Upper lobe of right lung (tissue), 1 donor: ENCODE measurements around the gene AGFG1. TPM values are rescaled to one million over a fixed set of nuclear protein-coding genes. Genes with fewer than 3 reads are reported as not detected.

Experiments used
- ATAC-seq: fragments of 200-7000 bp; cut with Tn5 transposase; one replicate; pipeline ENCODE4 v1.9.1; 2020; ENCODE audit warnings: mild to moderate bottlenecking, moderate library complexity
- DNase-seq: peaks from one replicate; pipeline ENCODE4 v3.0.0-alpha.2; 2020
- H3K27ac ChIP-seq: fragments of 200-600 bp; one replicate; pipeline ENCODE4 v1.8.0; 2022
- H3K27me3 ChIP-seq: fragments of 200-600 bp; one replicate; pipeline ENCODE4 v1.8.0; 2022; ENCODE audit warnings: mild to moderate bottlenecking
- H3K36me3 ChIP-seq: fragments of 200-600 bp; one replicate; pipeline ENCODE4 v1.8.0; 2022
- H3K4me1 ChIP-seq: fragments of 200-600 bp; one replicate; pipeline ENCODE4 v1.8.0; 2022
- H3K4me3 ChIP-seq: fragments of 200-600 bp; one replicate; pipeline ENCODE4 v1.8.0; 2022; ENCODE audit warnings: mild to moderate bottlenecking
- H3K9me3 ChIP-seq: fragments of 200-600 bp; one replicate; pipeline ENCODE4 v1.8.0; 2022
- intact Hi-C: fragments of 100-400 bp; cut with DNase I; formaldehyde crosslinking; loops from one replicate; pipeline ENCODE4 v1.11.0; 2022
- microRNA-seq: library from miRNA; unstranded; fragments of <30 nt; microRNA quantifications from one replicate; pipeline ENCODE4 v1.2.0, GENCODE V29; 2020; ENCODE audit warnings: borderline microRNAs expressed
- total RNA-seq: library from RNA; stranded (reverse); fragmentation: NEBNext Ultra II Directional; extraction: Animal tissue kit (Norgen Biotek cat#: 25700); gene quantifications from one replicate; pipeline ENCODE4 v1.2.1, GENCODE V29; 2021
- TF ChIP-seq, protein P1 (sequence below): fragments of 200-600 bp; IDR thresholded peaks from one replicate; pipeline ENCODE4 v1.8.0; 2022; ENCODE audit warnings: antibody characterized with exemption
- donor health status: DM: no; HTN: yes; CAD: no; lungs with severe emphysema.

Gene AGFG1
- total RNA-seq, 1 donor from 2014 or later, result 92.9 TPM

DNA sequence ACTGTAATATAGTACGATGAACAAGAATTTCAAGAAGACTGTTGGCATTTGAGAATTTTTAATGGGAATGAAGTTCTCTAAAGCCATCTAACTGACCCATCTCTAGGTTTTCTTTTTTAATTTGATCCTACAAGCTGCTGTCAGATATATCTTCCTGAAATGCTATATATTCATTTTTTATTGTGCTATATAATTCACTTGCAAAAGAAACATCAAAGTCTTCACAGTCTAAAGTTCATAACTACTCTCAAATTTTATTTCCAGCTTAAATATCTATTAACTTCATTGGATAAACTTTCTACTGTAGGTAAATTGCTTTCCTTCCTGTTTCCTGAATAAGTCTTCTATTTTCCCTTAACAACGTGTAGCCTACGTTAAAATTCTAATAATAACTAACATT is 130.4 kb downstream of the AGFG1 start:
- H3K4me3 ChIP-seq, result no peak overlapping the region
- TF ChIP-seq, protein P1, sequence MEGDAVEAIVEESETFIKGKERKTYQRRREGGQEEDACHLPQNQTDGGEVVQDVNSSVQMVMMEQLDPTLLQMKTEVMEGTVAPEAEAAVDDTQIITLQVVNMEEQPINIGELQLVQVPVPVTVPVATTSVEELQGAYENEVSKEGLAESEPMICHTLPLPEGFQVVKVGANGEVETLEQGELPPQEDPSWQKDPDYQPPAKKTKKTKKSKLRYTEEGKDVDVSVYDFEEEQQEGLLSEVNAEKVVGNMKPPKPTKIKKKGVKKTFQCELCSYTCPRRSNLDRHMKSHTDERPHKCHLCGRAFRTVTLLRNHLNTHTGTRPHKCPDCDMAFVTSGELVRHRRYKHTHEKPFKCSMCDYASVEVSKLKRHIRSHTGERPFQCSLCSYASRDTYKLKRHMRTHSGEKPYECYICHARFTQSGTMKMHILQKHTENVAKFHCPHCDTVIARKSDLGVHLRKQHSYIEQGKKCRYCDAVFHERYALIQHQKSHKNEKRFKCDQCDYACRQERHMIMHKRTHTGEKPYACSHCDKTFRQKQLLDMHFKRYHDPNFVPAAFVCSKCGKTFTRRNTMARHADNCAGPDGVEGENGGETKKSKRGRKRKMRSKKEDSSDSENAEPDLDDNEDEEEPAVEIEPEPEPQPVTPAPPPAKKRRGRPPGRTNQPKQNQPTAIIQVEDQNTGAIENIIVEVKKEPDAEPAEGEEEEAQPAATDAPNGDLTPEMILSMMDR, result no peak
- DNase-seq (no peak), ATAC-seq (no peak)
- no peak overlapping the region for H3K27ac ChIP-seq
- H3K27me3 ChIP-seq, result no peaks in the 10 kb centered on the region
- H3K9me3 ChIP-seq, result no peaks in the 10 kb centered on the region
- H3K36me3 ChIP-seq, result no peaks in the 10 kb centered on the region
- no peaks in the 10 kb centered on the region for H3K4me1 ChIP-seq
- intact Hi-C loops, result no loop called here

DNA sequence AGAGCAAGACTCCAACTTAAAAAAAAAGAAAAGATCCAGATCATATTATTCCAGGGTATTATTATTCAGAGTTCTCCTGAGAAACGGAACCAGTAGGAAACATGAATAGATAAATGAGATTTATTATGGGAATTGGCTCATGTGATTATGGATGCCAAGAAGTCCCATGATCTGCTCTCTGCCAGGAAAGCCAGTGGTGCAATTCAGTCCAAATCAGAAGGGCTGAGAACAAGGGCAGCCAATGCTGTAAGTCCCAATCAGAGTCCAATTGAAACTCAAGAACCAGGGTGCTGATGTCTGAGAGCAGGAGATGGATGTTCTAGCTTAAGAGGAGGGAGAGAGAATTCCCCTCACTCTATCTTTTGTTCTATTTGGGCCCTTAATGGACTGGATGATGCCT is 134.5 kb downstream of the AGFG1 start:
- intact Hi-C loops, result no loop called here
- no peaks in the 10 kb centered on the region for H3K4me1 ChIP-seq
- no peak for ATAC-seq

DNA sequence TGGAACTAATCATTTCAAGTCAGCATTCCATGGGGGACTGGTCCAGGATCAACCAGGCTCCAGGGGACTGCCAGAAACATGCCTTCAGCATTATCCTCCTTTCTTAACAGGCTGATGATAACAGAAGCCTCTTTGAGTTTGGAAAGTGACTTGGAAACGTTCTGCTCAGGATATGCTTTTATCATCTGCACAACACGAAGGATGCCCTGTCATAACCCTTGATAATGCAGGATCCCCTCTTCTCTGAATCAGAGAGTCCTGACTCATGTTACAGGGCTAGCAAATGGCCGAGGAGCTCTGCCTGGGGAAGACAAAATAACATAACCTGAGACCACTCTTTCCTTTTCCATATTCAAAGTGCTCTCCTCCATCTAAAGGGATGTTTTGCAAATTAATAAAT is 136.0 kb downstream of the AGFG1 start:
- H3K27ac ChIP-seq, result no peak overlapping the region
- TF ChIP-seq, protein P1, result no peak
- ATAC-seq (no peak), DNase-seq (no peak)
- no peaks in the 10 kb centered on the region for H3K36me3 ChIP-seq
- H3K4me1 ChIP-seq, result no peaks in the 10 kb centered on the region
- H3K4me3 ChIP-seq, result no peak overlapping the region
- H3K9me3 ChIP-seq, result no peaks in the 10 kb centered on the region
- no peaks in the 10 kb centered on the region for H3K27me3 ChIP-seq
- intact Hi-C loops, result no loop called here

More for the DNA sequence above, 134.5 kb downstream of the AGFG1 start:
- H3K9me3 ChIP-seq, result no peaks in the 10 kb centered on the region
- H3K4me3 ChIP-seq, result no peak overlapping the region
- H3K36me3 ChIP-seq, result no peaks in the 10 kb centered on the region
- no peak overlapping the region for H3K27ac ChIP-seq
- TF ChIP-seq, protein P1, result no peak
- no peaks in the 10 kb centered on the region for H3K27me3 ChIP-seq
- DNase-seq, result no peak

DNA sequence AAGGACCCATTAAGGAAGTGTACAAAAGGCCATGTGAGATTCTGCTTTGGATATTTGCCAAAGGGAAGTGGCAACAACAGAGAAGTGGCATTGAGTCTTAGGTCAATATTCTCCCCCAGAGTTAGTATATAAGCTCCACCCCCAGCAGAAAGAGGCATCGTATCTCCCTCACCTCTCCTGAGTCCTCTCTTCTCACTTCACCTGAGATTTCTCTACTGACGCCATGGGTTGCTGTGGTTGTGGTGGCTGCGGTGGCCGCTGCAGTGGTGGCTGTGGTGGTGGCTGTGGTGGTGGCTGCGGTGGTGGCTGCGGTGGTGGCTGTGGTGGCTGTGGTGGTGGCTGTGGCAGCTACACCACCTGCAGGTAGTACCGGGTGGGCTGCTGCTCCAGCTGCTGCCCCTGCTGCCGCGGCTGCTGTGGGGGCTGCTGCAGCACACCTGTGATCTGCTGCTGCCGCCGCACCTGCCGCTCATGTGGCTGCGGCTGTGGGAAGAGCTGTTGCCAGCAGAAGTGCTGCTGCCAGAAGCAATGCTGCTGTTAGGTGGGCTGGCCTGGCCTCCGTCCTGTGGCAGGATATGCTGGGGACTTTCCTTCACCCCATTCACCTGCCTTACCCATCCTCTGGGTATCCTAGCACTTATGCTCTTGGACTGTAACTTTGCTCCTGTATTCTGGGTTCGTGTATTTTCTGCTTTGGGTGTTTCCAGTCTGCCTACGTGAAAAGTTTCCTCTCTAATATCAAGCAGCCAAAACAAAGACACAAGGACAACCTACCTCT is 136.8 kb downstream of the AGFG1 start:
- Histone ChIP-seq H3K27me3 (no peaks in the 10 kb centered on the region), H3K4me1 (no peaks in the 10 kb centered on the region), H3K27ac (no peak overlapping the region), H3K9me3 (no peaks in the 10 kb centered on the region), H3K36me3 (no peaks in the 10 kb centered on the region), H3K4me3 (no peak overlapping the region)
- peak; percentile 85 for ATAC-seq
- TF ChIP-seq, protein P1, result no peak
- DNase-seq, result no peak
- intact Hi-C loops, result no loop called here

DNA sequence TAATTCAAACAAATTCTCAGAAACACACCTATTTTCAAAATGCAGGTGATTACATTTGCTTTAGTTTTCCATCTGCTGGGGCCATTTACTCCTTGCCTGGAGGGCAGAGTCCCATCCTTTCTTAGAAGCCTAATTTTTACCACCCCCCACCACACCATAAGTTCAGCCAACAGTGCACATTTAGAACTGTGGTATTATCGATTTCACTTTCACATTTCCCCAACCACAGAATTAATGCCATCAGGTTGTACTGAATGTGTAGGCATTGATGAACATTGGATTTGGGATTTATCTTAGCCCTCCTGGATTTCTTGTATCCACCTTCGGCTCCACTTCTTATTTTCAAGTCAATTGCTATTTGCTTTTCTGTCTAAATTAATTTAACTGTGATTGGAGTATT is 138.2 kb downstream of the AGFG1 start:
- Histone ChIP-seq H3K27ac (no peak overlapping the region), H3K4me3 (no peak overlapping the region), H3K4me1 (no peaks in the 10 kb centered on the region), H3K27me3 (no peaks in the 10 kb centered on the region), H3K9me3 (no peaks in the 10 kb centered on the region), H3K36me3 (no peaks in the 10 kb centered on the region)
- TF ChIP-seq, protein P1, result no peak
- DNase-seq, result no peak
- ATAC-seq, result no peak
- intact Hi-C loops, result no loop called here

Small RNAs within 50 kb of the gene (microRNA-seq; reads per million reads assigned to microRNA genes)
- not detected for gene MIR5703

Other genes with a start within 250 kb of the AGFG1 start
- 57.2 TPM for gene MFF, start 146.9 kb upstream of the AGFG1 start, total RNA-seq
- not detected for gene TM4SF20, start 92.8 kb upstream of the AGFG1 start, total RNA-seq
- gene SCYGR1, start 84.2 kb upstream of the AGFG1 start, total RNA-seq, result not detected
- gene SCYGR2, start 126.7 kb downstream of the AGFG1 start, total RNA-seq, result not detected
- not detected for gene SCYGR3, start 142.7 kb downstream of the AGFG1 start, total RNA-seq
- not detected for gene SCYGR4, start 145.3 kb downstream of the AGFG1 start, total RNA-seq
- gene SCYGR5, start 194.6 kb downstream of the AGFG1 start, total RNA-seq, result not detected
- 31.8 TPM for gene SLC19A3, start 245.9 kb downstream of the AGFG1 start, total RNA-seq